DND-41 (cell line): Measurements from ENCODE around the gene ARHGEF17.

Experiments
- CTCF ChIP-seq: IDR thresholded peaks from 2 replicates; pipeline ENCODE4 v1.5.1; 2012; ENCODE audit warnings: borderline replicate concordance, low read length, moderate library complexity, mild to moderate bottlenecking; ENCODE audit not compliant: poor library complexity, severe bottlenecking; ENCODE audit errors: extremely low read depth
- EZH2 ChIP-seq: IDR thresholded peaks from 3 replicates; pipeline ENCODE4 v1.6.1; 2012; ENCODE audit warnings: borderline replicate concordance, low read depth, mild to moderate bottlenecking, moderate library complexity, low read length, inconsistent platforms; ENCODE audit not compliant: severe bottlenecking

- TF ChIP-seq CTCF (no peak), EZH2 (no peak)
These were observed 52.8 kb downstream of the ARHGEF17 start for GRCh38 chr11:73360743-73361369.
